B cell (primary cell): ENCODE data around the gene NPHP4. TPM values are rescaled to one million over a fixed set of nuclear protein-coding genes. Genes with fewer than 3 reads are reported as not detected.

Experiments
- ATAC-seq: fragments of 200-7000 bp; cut with Tn5 transposase; one replicate; pipeline ENCODE4 v1.10.0; 2021; ENCODE audit warnings: low read depth, mild to moderate bottlenecking, moderate number of reproducible peaks, moderate library complexity
- CTCF ChIA-PET: fragments of 350-600 bp; sonication (Branson Sonifier 250); formaldehyde crosslinking; loops from one replicate; lab custom pipeline; 2021; ENCODE audit warnings: antibody characterized with exemption, inconsistent platforms; lab: Charles Lee
- POLR2A ChIA-PET: fragments of 350-600 bp; sonication (Branson Sonifier 250); formaldehyde crosslinking; loops from one replicate; lab custom pipeline; 2021; ENCODE audit warnings: antibody characterized with exemption; lab: Charles Lee
- DNase-seq: peaks from one replicate; pipeline ENCODE4 v3.0.0; 2013
- H2AFZ ChIP-seq: 2 replicates; pipeline ENCODE4 v1.6.1; 2012; ENCODE audit warnings: mild to moderate bottlenecking, low read depth, low read length; ENCODE audit not compliant: insufficient read depth, poor library complexity, severe bottlenecking
- H3K27ac ChIP-seq, 2 donors: 1 replicate in 1 of 2; 2 replicates in 1 of 2; pipeline ENCODE4 v1.5.1; 2012 to 2013; ENCODE audit warnings: low read length in 2 of 2, mild to moderate bottlenecking in 2 of 2, moderate library complexity in 1 of 2
- H3K27me3 ChIP-seq, 4 experiments: fragments of 200-600 bp in 1 of 4; sonication (generic) in 1 of 4; replicated peaks in 1 of 4; 1 replicate in 2 of 4; 2 replicates in 2 of 4; pipeline versions ENCODE4 v1.6.1 to v1.7.0; 2013 to 2016; ENCODE audit warnings: low read length in 3 of 4, mild to moderate bottlenecking in 2 of 4, mixed read lengths in 1 of 4, moderate library complexity in 1 of 4; ENCODE audit not compliant: insufficient read depth in 4 of 4, control insufficient read depth in 3 of 4; ENCODE audit errors: control extremely low read depth in 1 of 4
- H3K36me3 ChIP-seq, 2 experiments: replicated peaks in 1 of 2; 1 replicate in 1 of 2; 2 replicates in 1 of 2; pipeline versions ENCODE4 v1.6.1 to v1.7.1; 2013; ENCODE audit warnings: low read length in 1 of 2; ENCODE audit not compliant: insufficient read depth in 2 of 2, control insufficient read depth in 1 of 2; ENCODE audit errors: control extremely low read depth in 1 of 2, extremely low read depth in 1 of 2
- H3K4me1 ChIP-seq, 2 donors: fragments of 200-600 bp in 1 of 2; sonication (generic) in 1 of 2; 1 replicate in 1 of 2; 2 replicates in 1 of 2; pipeline versions ENCODE4 v1.5.1 to v1.6.1; 2013 to 2017; ENCODE audit warnings: low read length in 2 of 2; ENCODE audit not compliant: control insufficient read depth in 2 of 2, insufficient read depth in 2 of 2
- H3K4me2 ChIP-seq: replicated peaks from 2 replicates; pipeline ENCODE3; 2012; ENCODE audit warnings: mild to moderate bottlenecking, low read depth, low read length; ENCODE audit not compliant: poor library complexity, severe bottlenecking
- H3K4me3 ChIP-seq, 5 experiments: fragments of 200-600 bp in 1 of 5; sonication (generic) in 1 of 5; 1 replicate in 3 of 5; 2 replicates in 2 of 5; pipeline versions ENCODE4 v1.5.1 to v1.7.0; 2011 to 2016; ENCODE audit warnings: low read length in 4 of 5, mild to moderate bottlenecking in 4 of 5, low read depth in 2 of 5, control low read depth in 1 of 5, moderate library complexity in 1 of 5; ENCODE audit not compliant: insufficient read depth in 1 of 5; ENCODE audit errors: control extremely low read depth in 1 of 5, extremely low read depth in 1 of 5
- H3K79me2 ChIP-seq: fragments of 200-600 bp; sonication (generic); one replicate; pipeline ENCODE4 v1.6.0; 2016; ENCODE audit warnings: low read length; ENCODE audit not compliant: control insufficient read depth, insufficient read depth
- H3K9ac ChIP-seq: fragments of 200-600 bp; sonication (generic); 2 replicates; pipeline ENCODE4 v1.6.1; 2017; ENCODE audit warnings: mild to moderate bottlenecking, low read length, moderate library complexity
- H3K9me3 ChIP-seq, 3 donors: one replicate each; pipeline versions ENCODE4 v1.6.1 to v1.7.1; 2013; ENCODE audit warnings: low read length in 2 of 3; ENCODE audit not compliant: control insufficient read depth in 2 of 3, insufficient read depth in 1 of 3; ENCODE audit errors: control extremely low read depth in 1 of 3
- H4K20me1 ChIP-seq: 2 replicates; pipeline ENCODE4 v1.6.0; 2012; ENCODE audit warnings: mild to moderate bottlenecking, low read length; ENCODE audit not compliant: insufficient read depth, control insufficient read depth, poor library complexity, severe bottlenecking
- H3K27ac Mint-ChIP-seq: one replicate; pipeline ENCODE4 v1.8.0; 2021; ENCODE audit warnings: mixed read lengths
- H3K27me3 Mint-ChIP-seq: one replicate; pipeline ENCODE4 v1.8.0; 2021; ENCODE audit warnings: mixed read lengths
- H3K4me1 Mint-ChIP-seq: one replicate; pipeline ENCODE4 v1.8.0; 2021; ENCODE audit warnings: mixed read lengths
- H3K4me3 Mint-ChIP-seq: one replicate; pipeline ENCODE4 v1.8.0; 2021; ENCODE audit warnings: mixed read lengths
- H3K9me3 Mint-ChIP-seq: one replicate; pipeline ENCODE4 v1.8.0; 2022; ENCODE audit warnings: mixed read lengths; ENCODE audit not compliant: insufficient read depth
- CTCF ChIP-seq: fragments of 200-600 bp; IDR thresholded peaks from one replicate; pipeline ENCODE4 v1.8.0; 2022; ENCODE audit warnings: antibody characterized with exemption, mild to moderate bottlenecking
- EZH2 ChIP-seq: IDR thresholded peaks from 2 replicates; pipeline ENCODE4 v1.6.1; 2012; ENCODE audit warnings: borderline replicate concordance, low read depth, mild to moderate bottlenecking, moderate library complexity, low read length; ENCODE audit not compliant: insufficient read depth, poor library complexity, severe bottlenecking
- WGBS: methylation state at CpG from one replicate; pipeline ENCODE4 v1.1.5; 2013; ENCODE audit warnings: missing lambda C conversion rate; ENCODE audit not compliant: insufficient coverage; 5-methylcytosine and 5-hydroxymethylcytosine counted together
- intact Hi-C: fragments of 100-400 bp; cut with micrococcal nuclease; formaldehyde crosslinking; loops from one replicate; pipeline ENCODE4 v1.10.0; 2022
- polyA plus RNA-seq: library from polyadenylated mRNA; depleted of rRNA; stranded (reverse); fragments of >200 nt; gene quantifications from 2 replicates; pipeline ENCODE4 v1.2.3, GENCODE V29; 2012
- total RNA-seq, 2 donors: library from RNA; stranded (reverse); fragments of 120-200 nt in 1 of 2; gene quantifications; 1 replicate in 1 of 2; 2 replicates in 1 of 2; pipeline versions ENCODE4 v1.2.3 to v1.2.4, GENCODE V29; 2013 to 2022

Gene NPHP4
- total and polyA plus RNA-seq, 2 donors (not counting 1 experiment from before 2014, with no cell fraction given), result 6.5 to 14.8 TPM

- ChIA-PET POLR2A (no interaction called here), CTCF (no interaction called here)
- Histone ChIP-seq H3K4me3 (no peak overlapping the region), H2AFZ (no peak overlapping the region), H3K36me3 (no peaks in the 10 kb centered on the region), H3K79me2 (no peaks in the 10 kb centered on the region), H3K27ac (no peak overlapping the region), H3K9ac (no peak overlapping the region), H3K4me1 (no peaks in the 10 kb centered on the region), H3K4me2 (no peak overlapping the region), H4K20me1 (no peaks in the 10 kb centered on the region), H3K9me3 (peaks cover 0 to 6% (median 0%) of the 10 kb centered on the region in 3 donors), H3K27me3 (no peaks in the 10 kb centered on the region)
- DNase-seq (no peak), ATAC-seq (no peak)
- WGBS, result 96% methylated on average over 7 of the region's 7 CpGs
- no peak overlapping the region for H3K27ac Mint-ChIP-seq
- H3K4me3 Mint-ChIP-seq, result no peak overlapping the region
- H3K27me3 Mint-ChIP-seq, result no peaks in the 10 kb centered on the region
- no peaks in the 10 kb centered on the region for H3K4me1 Mint-ChIP-seq
- H3K9me3 Mint-ChIP-seq, result no peaks in the 10 kb centered on the region
- no peak for TF ChIP-seq EZH2
- TF ChIP-seq CTCF, result no peak
- intact Hi-C loops, result no loop called here
Measured at GRCh38 chr1:5873556-5873955, 118.7 kb downstream of the NPHP4 start.

GRCh38 chr1:5872886-5873285 is 119.3 kb downstream of the NPHP4 start:
- Histone ChIP-seq H3K9ac (no peak overlapping the region), H3K4me2 (no peak overlapping the region), H3K27ac (no peak overlapping the region), H4K20me1 (no peaks in the 10 kb centered on the region), H3K36me3 (no peaks in the 10 kb centered on the region), H3K4me3 (no peak overlapping the region), H3K27me3 (no peaks in the 10 kb centered on the region), H3K79me2 (no peaks in the 10 kb centered on the region), H3K4me1 (no peaks in the 10 kb centered on the region), H2AFZ (no peak overlapping the region), H3K9me3 (peaks cover 0 to 8% (median 0%) of the 10 kb centered on the region in 3 donors)
- over 99% methylated on average over 16 of the region's 16 CpGs for WGBS
- Mint-ChIP-seq H3K27me3 (no peaks in the 10 kb centered on the region), H3K4me1 (no peaks in the 10 kb centered on the region), H3K27ac (no peak overlapping the region), H3K4me3 (no peak overlapping the region), H3K9me3 (no peaks in the 10 kb centered on the region)
- TF ChIP-seq CTCF, result no peak
- TF ChIP-seq EZH2, result no peak
- ChIA-PET CTCF (no interaction called here), POLR2A (no interaction called here)
- intact Hi-C loops, result no loop called here
- ATAC-seq (no peak), DNase-seq (no peak)
